Naive thymus-derived CD4-positive, alpha-beta T cell (primary cell): ENCODE measurements around the gene MRPL4. TPM values are rescaled to one million over a fixed set of nuclear protein-coding genes. Genes with fewer than 3 reads are reported as not detected.

ENCODE experiments used
- ATAC-seq: fragments of 150-1000 bp; cut with Tn5 transposase; 2 replicates; pipeline ENCODE4 v1.10.0; 2021; ENCODE audit warnings: mild to moderate bottlenecking, moderate library complexity
- CTCF ChIA-PET: fragments of 350-600 bp; sonication (Branson Sonifier 250); formaldehyde crosslinking; loops from one replicate; lab custom pipeline; 2021; ENCODE audit warnings: antibody characterized with exemption; lab: Charles Lee
- POLR2A ChIA-PET: fragments of 350-600 bp; sonication (Branson Sonifier 250); formaldehyde crosslinking; loops from one replicate; lab custom pipeline; 2021; ENCODE audit warnings: antibody characterized with exemption, inconsistent platforms; lab: Charles Lee
- DNase-seq, 9 donors: peaks; one replicate each; pipeline versions ENCODE4 v3.0.0 to v3.0.0-alpha.2; 2020 to 2022; ENCODE audit warnings: mixed read lengths in 1 of 9
- H3K27ac ChIP-seq: one replicate; pipeline ENCODE4 v1.7.0; 2013; ENCODE audit warnings: mild to moderate bottlenecking, low read depth, low read length, moderate library complexity
- H3K27me3 ChIP-seq, 2 donors: one replicate each; pipeline ENCODE4 v1.7.0; 2013; ENCODE audit warnings: low read length in 2 of 2, mild to moderate bottlenecking in 2 of 2, moderate library complexity in 2 of 2; ENCODE audit not compliant: control insufficient read depth in 2 of 2, insufficient read depth in 2 of 2
- H3K36me3 ChIP-seq, 3 experiments: 1 replicate in 2 of 3; 2 replicates in 1 of 3; pipeline ENCODE4 v1.7.0; 2013; ENCODE audit warnings: low read length in 3 of 3, mild to moderate bottlenecking in 3 of 3, moderate library complexity in 1 of 3; ENCODE audit not compliant: insufficient read depth in 3 of 3, control insufficient read depth in 2 of 3
- H3K4me1 ChIP-seq, 2 donors: one replicate each; pipeline ENCODE4 v1.7.0; 2013; ENCODE audit warnings: low read length in 2 of 2, mild to moderate bottlenecking in 2 of 2, moderate library complexity in 1 of 2; ENCODE audit not compliant: control insufficient read depth in 2 of 2, insufficient read depth in 2 of 2
- H3K4me3 ChIP-seq: 2 replicates; pipeline ENCODE4 v1.7.0; 2013; ENCODE audit warnings: mild to moderate bottlenecking, low read length
- H3K9me3 ChIP-seq, 3 experiments: 1 replicate in 2 of 3; 2 replicates in 1 of 3; pipeline ENCODE4 v1.7.0; 2013; ENCODE audit warnings: low read length in 3 of 3; ENCODE audit not compliant: control insufficient read depth in 2 of 3
- H3K27ac Mint-ChIP-seq, 9 donors: one replicate each; pipeline ENCODE4 v1.8.0; 2020 to 2022; ENCODE audit warnings: mixed read lengths in 9 of 9, mild to moderate bottlenecking in 8 of 9, moderate library complexity in 5 of 9, inconsistent platforms in 2 of 9
- H3K27me3 Mint-ChIP-seq, 5 donors: one replicate each; pipeline ENCODE4 v1.8.0; 2021 to 2022; ENCODE audit warnings: mixed read lengths in 5 of 5, mild to moderate bottlenecking in 1 of 5
- H3K36me3 Mint-ChIP-seq, 5 donors: one replicate each; pipeline ENCODE4 v1.8.0; 2020 to 2022; ENCODE audit warnings: mixed read lengths in 5 of 5, mild to moderate bottlenecking in 3 of 5, inconsistent platforms in 1 of 5
- H3K4me1 Mint-ChIP-seq, 7 donors: one replicate each; pipeline ENCODE4 v1.8.0; 2020 to 2022; ENCODE audit warnings: mixed read lengths in 7 of 7, mild to moderate bottlenecking in 3 of 7, inconsistent platforms in 1 of 7
- H3K4me3 Mint-ChIP-seq, 10 donors: one replicate each; pipeline ENCODE4 v1.8.0; 2020 to 2022; ENCODE audit warnings: mild to moderate bottlenecking in 10 of 10, mixed read lengths in 10 of 10, moderate library complexity in 6 of 10, inconsistent platforms in 2 of 10
- H3K9me3 Mint-ChIP-seq, 11 donors: one replicate each; pipeline ENCODE4 v1.8.0; 2020 to 2022; ENCODE audit warnings: mixed read lengths in 11 of 11, mild to moderate bottlenecking in 4 of 11, inconsistent platforms in 1 of 11, moderate library complexity in 1 of 11
- intact Hi-C, 2 donors: fragments of 100-400 bp; cut with micrococcal nuclease; formaldehyde crosslinking; loops; one replicate each; pipeline ENCODE4 v1.15.1; 2023
- polyA plus RNA-seq, 2 donors: library from polyadenylated mRNA; unstranded; fragments of 300-500 nt; fragmentation: Illumina TruSeq; gene quantifications; one replicate each; pipeline ENCODE4 v1.2.3, GENCODE V29; 2021
- total RNA-seq, 6 experiments: library from RNA in 5 of 6; stranded (reverse) in 5 of 6; gene quantifications; 1 replicate in 5 of 6; 2 replicates in 1 of 6; pipeline ENCODE4 v1.2.3 and lab custom pipeline; 2021 to 2026

Gene MRPL4
- total and polyA plus RNA-seq, 7 experiments from 2014 or later: 24.9 to 70.5 (median 40.7) TPM

DNA sequence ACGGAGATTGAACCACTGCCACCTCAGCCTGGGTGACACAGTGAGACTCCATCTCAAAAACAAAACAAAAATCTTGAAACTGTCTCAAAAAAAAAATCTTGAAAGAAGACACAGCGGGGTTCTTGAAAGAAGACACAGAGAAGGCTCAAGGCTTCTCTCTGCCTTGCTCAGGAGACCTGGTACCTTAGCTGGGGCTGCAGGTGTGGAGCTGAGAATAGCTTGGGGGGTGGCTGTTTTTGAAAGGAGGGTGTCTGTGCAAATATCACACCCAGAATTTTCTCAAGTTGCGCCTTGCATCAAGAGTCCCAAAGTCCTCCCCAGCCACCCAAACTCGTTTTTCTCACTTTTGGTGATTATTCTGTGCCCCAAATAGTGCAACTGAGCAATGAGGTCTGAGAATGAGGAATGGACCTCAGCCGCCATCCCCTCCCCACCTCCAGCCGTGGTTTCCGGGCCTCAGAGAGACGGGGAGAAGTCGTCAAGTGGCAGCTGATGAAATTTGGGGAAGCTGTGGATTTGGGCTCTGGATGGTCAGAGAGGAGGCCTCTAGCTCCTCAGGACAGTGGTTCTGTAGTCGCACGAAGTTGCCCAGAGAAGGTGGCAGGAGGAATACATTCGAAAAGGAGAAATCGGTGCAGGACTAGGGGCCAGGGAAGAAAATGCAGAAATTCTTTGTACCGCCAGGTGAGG is 29.7 kb upstream of the MRPL4 start:
- Histone ChIP-seq H3K4me3 (no peak overlapping the region), H3K27ac (no peak overlapping the region), H3K4me1 (no peaks in the 10 kb centered on the region), H3K36me3 (peaks cover 0 to 9% (median 0%) of the 10 kb centered on the region in 3 experiments), H3K27me3 (no peaks in the 10 kb centered on the region), H3K9me3 (no peaks in the 10 kb centered on the region)
- ChIA-PET CTCF (interaction anchor here (0.7 to 1.2 kb wide), 3 partner anchors 11 to 273 kb away, joined by 5 to 8 read pairs (median 5); partner anchors contain the start of gene DNMT1), POLR2A (no interaction called here)
- intact Hi-C loops: no loop called here
- Mint-ChIP-seq H3K36me3 (peaks cover 0 to 11% (median 5%) of the 10 kb centered on the region in 5 donors), H3K4me3 (no peak overlapping the region), H3K27me3 (no peaks in the 10 kb centered on the region), H3K4me1 (peaks cover 0 to 10% (median 7%) of the 10 kb centered on the region in 7 donors), H3K9me3 (no peaks in the 10 kb centered on the region), H3K27ac (peak overlapping the region in 1 of 9 donors; percentile 29)
- ATAC-seq (no peak), DNase-seq (no peak)

DNA sequence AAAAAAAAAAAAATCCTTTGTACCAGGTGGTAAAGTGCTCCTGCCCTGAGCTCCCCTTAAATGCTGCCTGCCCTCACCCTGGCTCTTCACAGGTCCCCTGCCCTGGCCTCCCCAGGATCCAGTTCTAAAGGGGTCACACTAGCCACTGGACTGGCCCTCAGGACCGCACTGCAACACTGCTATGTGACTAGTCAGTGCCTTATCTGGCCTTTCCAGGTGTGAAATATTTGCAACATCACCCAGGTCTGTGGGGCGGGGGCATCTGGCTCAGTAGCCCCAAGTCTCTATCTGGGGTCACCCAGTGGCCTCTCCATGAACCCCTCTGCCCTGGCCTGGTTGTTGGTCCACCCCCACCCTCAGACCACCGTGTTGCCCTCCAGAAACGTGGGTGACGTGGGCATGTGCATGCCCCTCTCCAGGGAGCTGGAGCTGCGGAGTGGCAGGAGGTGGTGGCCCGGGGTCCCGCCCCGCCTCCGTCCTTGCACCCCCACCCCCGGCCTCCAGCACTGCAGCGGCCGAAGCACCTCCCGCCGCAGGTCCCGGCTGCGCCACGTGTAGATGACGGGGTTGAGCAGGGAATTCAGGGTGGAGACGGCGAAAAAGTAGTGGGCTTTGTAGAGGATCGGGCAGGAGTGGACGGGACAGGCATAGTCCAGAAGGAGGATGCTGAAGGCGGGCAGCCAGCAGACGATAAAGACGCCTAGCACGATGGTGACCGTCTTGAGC is 28.4 kb upstream of the MRPL4 start:
- POLR2A ChIA-PET: interaction anchor here (0.6 to 0.7 kb wide), 3 partner anchors 9 to 284 kb away, joined by 3 to 4 read pairs (median 3); no protein-coding TSS in a partner anchor
- Histone ChIP-seq H3K27ac (no peak overlapping the region), H3K4me3 (no peak overlapping the region), H3K9me3 (no peaks in the 10 kb centered on the region), H3K4me1 (no peaks in the 10 kb centered on the region), H3K27me3 (no peaks in the 10 kb centered on the region), H3K36me3 (peaks cover 0 to 9% (median 0%) of the 10 kb centered on the region in 3 experiments)
- no peak overlapping the region for H3K27ac Mint-ChIP-seq
- CTCF ChIA-PET: interaction anchor here (1.2 kb wide), 1 partner anchor 10 kb away, joined by 5 read pairs; no protein-coding TSS in a partner anchor
- intact Hi-C loops: no loop called here
- no peak for ATAC-seq
- H3K9me3 Mint-ChIP-seq: no peaks in the 10 kb centered on the region
- H3K4me1 Mint-ChIP-seq: peaks cover 0 to 10% (median 7%) of the 10 kb centered on the region in 7 donors
- H3K27me3 Mint-ChIP-seq: no peaks in the 10 kb centered on the region
- H3K36me3 Mint-ChIP-seq: peaks cover 0 to 11% (median 5%) of the 10 kb centered on the region in 5 donors
- no peak overlapping the region for H3K4me3 Mint-ChIP-seq
- no peak for DNase-seq

DNA sequence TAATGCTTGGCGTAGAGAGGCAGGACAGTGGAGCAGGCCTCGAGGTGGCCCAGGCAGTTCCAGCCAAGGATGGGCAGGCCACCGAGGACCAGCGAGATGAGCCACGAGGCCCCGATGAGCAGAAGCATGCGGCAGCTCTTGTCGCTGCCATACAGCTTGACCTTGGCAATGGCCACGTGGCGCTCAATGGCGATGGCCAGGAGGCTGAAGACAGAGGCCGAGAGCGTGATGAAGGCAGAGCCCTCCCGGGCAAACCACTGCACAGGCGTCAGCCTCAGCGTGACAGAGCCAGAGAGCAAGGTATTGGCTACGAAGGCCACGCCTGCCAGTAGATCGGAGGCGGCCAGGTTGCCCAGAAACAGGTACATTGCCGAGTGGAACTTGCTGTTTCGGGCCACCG is 27.7 kb upstream of the MRPL4 start:
- H3K9me3 ChIP-seq: no peaks in the 10 kb centered on the region
- DNase-seq (no peak), ATAC-seq (no peak)
- no peak overlapping the region for H3K4me3 ChIP-seq
- H3K9me3 Mint-ChIP-seq: no peaks in the 10 kb centered on the region
- H3K27me3 ChIP-seq: no peaks in the 10 kb centered on the region
- no peaks in the 10 kb centered on the region for H3K27me3 Mint-ChIP-seq
- no peak overlapping the region for H3K27ac Mint-ChIP-seq
- ChIA-PET CTCF (interaction anchor here (0.6 kb wide), 2 partner anchors 291 to 362 kb away, joined by 3 to 5 read pairs; no protein-coding TSS in a partner anchor), POLR2A (no interaction called here)
- H3K4me3 Mint-ChIP-seq: no peak overlapping the region
- H3K4me1 ChIP-seq: peaks cover 2 to 5% of the 10 kb centered on the region in 2 donors
- H3K27ac ChIP-seq: no peak overlapping the region
- H3K4me1 Mint-ChIP-seq: peaks cover under 1 to 14% (median 11%) of the 10 kb centered on the region in 7 donors
- H3K36me3 Mint-ChIP-seq: peaks cover 0 to 11% (median 5%) of the 10 kb centered on the region in 5 donors
- intact Hi-C loops: no loop called here
- H3K36me3 ChIP-seq: peaks cover 0 to 9% (median 0%) of the 10 kb centered on the region in 3 experiments

DNA sequence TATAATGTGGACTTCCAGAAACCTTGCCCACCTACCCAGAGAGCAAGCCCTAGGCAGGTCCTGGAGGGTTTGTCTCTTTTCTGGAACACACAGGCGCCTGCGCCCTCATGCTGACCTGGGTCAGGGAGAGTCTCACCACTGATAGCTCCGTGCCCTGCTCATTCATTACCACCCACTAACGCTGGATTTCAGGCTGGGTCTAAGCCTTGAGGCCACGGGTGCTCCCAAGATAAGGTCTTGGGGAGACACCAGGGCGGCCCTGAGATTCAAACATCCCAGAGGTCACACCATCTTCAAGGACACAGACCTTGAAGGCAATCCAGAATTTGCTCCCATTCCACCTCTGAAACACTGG is 26.0 kb upstream of the MRPL4 start:
- peaks cover 0 to 11% (median 5%) of the 10 kb centered on the region in 5 donors for H3K36me3 Mint-ChIP-seq
- Histone ChIP-seq H3K27ac (no peak overlapping the region), H3K36me3 (peaks cover 0 to 17% (median 0%) of the 10 kb centered on the region in 3 experiments), H3K9me3 (no peaks in the 10 kb centered on the region), H3K27me3 (no peaks in the 10 kb centered on the region), H3K4me1 (peaks cover 8 to 12% of the 10 kb centered on the region in 2 donors), H3K4me3 (no peak overlapping the region)
- ATAC-seq (no peak), DNase-seq (no peak)
- CTCF ChIA-PET: interaction anchor here (0.6 to 5.1 kb wide), 3 partner anchors 24 to 162 kb away, joined by 3 to 44 read pairs (median 4); partner anchors contain the start of gene MRPL4
- intact Hi-C loops: no loop called here
- no peak overlapping the region for H3K4me3 Mint-ChIP-seq
- POLR2A ChIA-PET: interaction anchor here (0.9 to 1.8 kb wide), 3 partner anchors 8 to 24 kb away, joined by 4 to 5 read pairs (median 5); no protein-coding TSS in a partner anchor
- peaks cover 7 to 20% (median 14%) of the 10 kb centered on the region in 7 donors for H3K4me1 Mint-ChIP-seq
- peak overlapping the region in 2 of 9 donors; percentile 18 to 28 for H3K27ac Mint-ChIP-seq
- no peaks in the 10 kb centered on the region for H3K9me3 Mint-ChIP-seq
- H3K27me3 Mint-ChIP-seq: no peaks in the 10 kb centered on the region

DNA sequence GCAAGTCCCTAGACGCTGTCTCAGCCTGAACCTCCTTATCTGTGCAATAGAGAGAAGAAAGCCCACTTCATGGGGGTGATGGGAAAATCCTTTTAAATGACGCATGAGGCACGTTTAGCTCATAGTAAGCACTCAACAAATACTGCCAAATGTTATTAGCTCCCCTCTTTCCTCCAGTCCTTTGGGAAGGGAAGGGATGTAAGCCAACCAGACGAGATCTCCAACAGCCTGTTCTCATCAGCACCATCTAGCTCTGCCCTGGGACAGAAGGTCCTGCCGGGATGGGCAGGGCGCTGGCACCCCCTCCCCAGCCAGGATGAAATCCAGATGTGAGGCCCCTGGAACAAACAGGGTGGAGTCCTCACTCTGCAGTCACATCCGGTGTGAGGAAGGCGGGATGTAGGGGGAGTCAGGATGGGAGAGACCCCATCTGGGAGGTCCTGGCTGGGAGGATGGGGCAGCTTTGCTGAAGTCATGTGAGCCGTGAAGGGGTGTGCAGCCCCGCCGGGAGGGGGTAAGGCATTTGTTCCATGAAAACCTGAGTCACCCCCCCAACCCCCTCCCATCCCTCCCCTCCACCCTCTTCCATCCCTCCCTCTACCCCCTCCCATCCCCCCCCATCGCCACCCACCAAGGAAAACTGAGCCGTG is 25.5 kb upstream of the MRPL4 start:
- no peak for ATAC-seq
- Histone ChIP-seq H3K4me3 (no peak overlapping the region), H3K27me3 (no peaks in the 10 kb centered on the region), H3K27ac (no peak overlapping the region), H3K36me3 (peaks cover 0 to 17% (median 0%) of the 10 kb centered on the region in 3 experiments), H3K9me3 (no peaks in the 10 kb centered on the region), H3K4me1 (peaks cover 8 to 12% of the 10 kb centered on the region in 2 donors)
- POLR2A ChIA-PET: interaction anchor here (0.9 to 1.8 kb wide), 3 partner anchors 9 to 24 kb away, joined by 4 to 5 read pairs (median 5); no protein-coding TSS in a partner anchor
- H3K9me3 Mint-ChIP-seq: no peaks in the 10 kb centered on the region
- DNase-seq: no peak
- H3K27ac Mint-ChIP-seq: peak overlapping the region in 3 of 9 donors; percentile 18 to 41 (median 28)
- no peak overlapping the region for H3K4me3 Mint-ChIP-seq
- H3K36me3 Mint-ChIP-seq: peaks cover 0 to 11% (median 5%) of the 10 kb centered on the region in 5 donors
- CTCF ChIA-PET: interaction anchor here (0.6 to 5.1 kb wide), 4 partner anchors 23 to 161 kb away, joined by 3 to 44 read pairs (median 4); partner anchors contain the start of gene MRPL4
- intact Hi-C loops: no loop called here
- no peaks in the 10 kb centered on the region for H3K27me3 Mint-ChIP-seq
- H3K4me1 Mint-ChIP-seq: peaks cover 7 to 20% (median 14%) of the 10 kb centered on the region in 7 donors
